HG03457 (cell line): ENCODE measurements around the gene ZPBP2.
"Not testable (repeated sequence)": the region's sequence is repeated elsewhere in the genome, so short reads cannot be mapped to it uniquely, and the experiment has no call there.

ENCODE experiments used
- ATAC-seq: cut with Tn5 transposase; IDR thresholded peaks from one replicate; pipeline ENCODE4 v1.9.1; 2021; ENCODE audit warnings: moderate number of reproducible peaks; ENCODE audit not compliant: unreplicated experiment

ZPBP2 gene, protein sequence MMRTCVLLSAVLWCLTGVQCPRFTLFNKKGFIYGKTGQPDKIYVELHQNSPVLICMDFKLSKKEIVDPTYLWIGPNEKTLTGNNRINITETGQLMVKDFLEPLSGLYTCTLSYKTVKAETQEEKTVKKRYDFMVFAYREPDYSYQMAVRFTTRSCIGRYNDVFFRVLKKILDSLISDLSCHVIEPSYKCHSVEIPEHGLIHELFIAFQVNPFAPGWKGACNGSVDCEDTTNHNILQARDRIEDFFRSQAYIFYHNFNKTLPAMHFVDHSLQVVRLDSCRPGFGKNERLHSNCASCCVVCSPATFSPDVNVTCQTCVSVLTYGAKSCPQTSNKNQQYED

DNA sequence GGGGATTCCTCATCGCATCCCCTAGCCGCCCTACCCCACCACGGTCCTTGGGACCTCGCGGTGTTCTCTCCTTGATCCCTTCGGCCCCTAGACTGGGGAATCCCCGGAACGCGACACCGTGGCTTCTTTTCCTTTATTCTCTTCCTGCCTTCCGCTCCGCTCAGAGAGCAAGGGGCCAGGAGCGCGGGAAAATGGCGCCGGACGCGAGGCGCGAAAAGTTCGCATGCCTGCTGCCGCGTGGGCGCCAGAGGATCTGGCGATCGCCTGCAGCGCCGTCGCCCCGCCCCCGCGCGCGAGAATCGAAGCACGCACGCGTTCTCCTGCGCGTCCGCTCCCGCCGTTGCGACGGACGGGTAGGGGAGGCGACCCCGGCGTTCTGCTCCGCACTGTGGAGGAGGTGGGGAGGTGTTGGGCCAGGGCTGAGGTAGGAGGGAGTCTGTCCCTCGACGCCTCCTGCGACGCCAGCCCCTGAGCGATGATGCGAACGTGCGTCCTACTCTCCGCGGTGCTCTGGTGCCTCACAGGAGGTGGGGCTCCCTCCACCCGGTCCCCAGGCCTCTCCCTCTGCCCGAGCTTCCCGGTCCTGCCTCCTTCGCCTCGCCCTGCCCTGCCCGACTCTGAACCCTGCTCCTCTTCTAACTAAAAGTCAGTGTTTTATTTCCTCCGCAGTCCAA is at the start of gene ZPBP2:
TSS of gene ZPBP2 (plus strand) at position 323 of the 674 bp plus-strand sequence. CDS start at position 476, 153 bp downstream.
- ATAC-seq, result no peak

DNA sequence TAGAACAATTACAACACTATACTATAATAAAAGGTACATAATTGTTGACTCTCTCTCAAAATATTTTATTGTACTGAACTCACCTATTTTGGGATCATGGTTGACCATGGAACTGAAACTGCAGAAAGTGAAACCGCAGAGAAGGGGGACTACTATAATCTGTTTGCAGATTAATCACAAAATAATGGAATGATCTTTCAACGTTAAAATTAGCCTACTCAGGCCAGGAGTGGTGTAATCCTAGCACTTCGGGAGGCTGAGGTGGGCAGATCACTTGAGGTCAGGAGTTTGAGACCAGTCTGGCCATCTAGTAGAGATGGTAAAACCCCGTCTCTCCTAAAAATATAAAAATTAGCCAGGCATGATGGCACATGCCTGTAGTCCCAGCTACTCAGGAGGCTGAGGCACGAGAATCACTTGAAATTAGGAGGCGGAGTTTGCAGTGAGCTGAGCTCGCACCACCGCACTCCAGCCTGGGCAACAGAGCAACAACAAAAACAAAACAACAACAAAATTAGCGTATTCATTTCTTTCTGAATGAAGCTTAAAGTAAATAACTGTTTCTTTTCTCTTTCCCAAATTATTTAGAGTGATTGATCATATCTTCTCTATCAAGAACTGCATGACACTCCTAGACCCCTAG is 49.5 kb upstream of the ZPBP2 start:
- no peak for ATAC-seq

DNA sequence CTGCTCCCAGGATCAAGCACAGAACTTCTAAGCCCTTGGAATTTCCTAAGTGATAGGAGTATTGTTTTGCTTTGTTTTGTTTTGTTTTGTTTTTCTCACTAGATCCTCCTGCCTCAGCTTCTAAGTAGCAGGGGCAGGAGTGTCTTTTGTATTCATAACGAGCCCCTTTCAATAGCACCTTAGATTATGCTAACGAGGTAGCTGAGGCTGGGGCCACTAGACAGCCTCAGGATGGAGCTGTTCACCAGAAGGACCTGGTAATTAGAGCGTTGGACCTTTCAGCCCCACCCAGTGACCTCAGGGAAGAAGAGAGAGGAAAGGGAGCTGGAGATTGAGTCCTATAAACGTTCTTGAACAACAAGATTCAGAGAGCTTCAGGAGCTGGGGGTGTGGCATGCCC is 47.5 kb upstream of the ZPBP2 start:
- ATAC-seq, result no peak

DNA sequence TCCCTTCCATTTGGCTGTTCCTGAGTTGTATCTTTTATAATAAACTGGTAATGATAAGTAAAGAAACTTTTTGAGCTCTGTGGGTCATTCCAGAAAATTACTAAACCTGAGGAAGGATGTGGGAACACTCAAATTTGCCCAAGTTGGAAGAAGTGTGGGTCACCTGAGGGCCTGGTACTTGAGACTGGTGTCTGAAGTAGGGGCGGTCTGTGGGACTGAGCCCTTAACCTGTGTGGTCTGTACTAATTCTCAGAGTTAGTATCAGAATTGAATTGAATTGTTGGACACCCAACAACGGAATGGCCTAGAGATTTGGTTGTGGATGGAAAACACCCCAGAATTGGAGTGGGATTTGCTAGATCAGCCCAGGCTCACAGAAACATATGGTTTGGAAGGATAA is 47.0 kb upstream of the ZPBP2 start:
- no peak for ATAC-seq

DNA sequence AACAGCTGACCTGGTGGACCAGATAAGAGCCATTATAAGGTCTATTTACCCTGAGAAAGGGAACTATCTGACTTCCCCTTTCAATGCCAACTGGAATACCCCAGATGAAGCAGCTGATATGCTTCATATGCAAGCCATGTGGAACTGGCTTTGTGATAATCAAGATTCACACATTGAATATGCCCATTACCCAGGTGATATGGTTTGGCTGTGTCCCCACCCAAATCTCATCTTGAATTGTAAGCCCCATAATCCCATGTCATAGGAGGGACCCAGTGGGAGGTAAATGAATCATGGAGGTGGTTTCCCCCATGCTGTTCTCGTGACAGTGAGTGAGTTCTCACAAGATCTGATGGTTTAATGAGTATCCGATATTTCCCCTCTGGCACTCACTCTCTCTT is 46.0 kb upstream of the ZPBP2 start:
- no peak for ATAC-seq

DNA sequence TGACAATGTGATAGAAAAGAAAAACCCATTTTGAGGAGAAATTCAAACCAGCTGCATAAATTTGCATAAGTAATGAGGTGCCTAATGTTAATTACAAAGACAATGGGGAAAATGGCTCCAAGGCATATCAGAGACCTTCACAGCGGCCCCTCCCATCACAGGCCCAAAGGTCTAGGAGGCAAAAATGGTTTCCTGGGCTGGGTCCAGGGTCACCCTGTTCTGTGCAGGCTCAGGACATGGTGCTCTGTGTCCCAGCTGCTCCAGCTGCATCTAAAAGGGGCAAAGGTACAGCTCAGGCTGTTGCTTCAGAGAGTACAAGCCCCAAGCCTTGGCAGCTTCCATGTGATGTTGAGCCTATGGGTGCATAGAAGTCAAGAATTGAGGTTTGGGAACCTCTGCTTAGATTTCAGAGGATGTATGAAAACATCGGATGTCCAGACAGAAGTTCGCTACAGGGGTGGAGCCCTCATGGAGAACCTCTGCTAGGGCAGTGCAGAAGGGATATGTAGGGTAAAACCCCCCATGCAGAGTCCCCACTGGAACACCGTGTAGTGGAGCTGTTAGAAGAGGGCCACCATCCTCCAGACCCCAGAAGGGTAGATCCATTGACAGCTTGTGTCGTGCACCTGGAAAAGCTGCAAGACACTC is 44.5 kb upstream of the ZPBP2 start:
- no peak for ATAC-seq

DNA sequence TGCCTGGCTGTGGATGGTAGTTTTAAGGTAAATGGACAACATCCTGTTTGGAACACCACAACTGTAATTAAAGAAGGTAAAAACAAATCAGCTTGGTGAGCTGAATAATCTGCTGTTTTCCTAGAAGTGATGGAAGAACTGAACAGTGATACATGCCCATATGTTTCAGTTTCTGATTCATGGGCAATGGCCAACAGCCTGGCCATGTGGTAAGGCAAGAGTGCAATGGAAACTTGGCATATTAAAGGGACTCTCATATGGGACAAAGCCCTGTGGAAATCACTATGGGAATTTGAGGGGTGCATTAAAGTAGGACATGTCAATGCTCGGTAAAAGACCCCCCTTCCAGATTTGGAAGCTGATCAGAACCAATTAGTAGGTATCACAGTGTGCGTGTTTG is 41.7 kb upstream of the ZPBP2 start:
- ATAC-seq, result no peak

DNA sequence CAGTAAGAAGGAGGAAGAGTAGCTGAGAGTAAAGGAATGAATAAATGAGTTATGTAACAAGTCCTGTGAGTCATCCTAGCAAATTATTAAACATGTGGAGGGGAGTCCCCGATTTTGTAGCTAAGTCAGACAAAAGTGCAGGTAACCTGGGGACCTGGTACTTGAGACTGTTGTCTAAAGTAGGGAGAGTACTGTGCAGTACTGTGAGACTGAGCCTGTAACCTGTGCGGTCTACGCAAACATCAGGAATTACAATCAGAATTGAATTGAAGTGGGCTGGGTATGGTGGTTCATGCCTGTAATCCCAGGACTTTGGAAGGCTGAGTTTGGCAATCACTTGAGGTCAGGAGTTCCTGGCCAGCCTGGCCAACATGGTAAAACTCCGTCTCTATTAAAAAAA is 39.6 kb upstream of the ZPBP2 start:
- no peak for ATAC-seq

DNA sequence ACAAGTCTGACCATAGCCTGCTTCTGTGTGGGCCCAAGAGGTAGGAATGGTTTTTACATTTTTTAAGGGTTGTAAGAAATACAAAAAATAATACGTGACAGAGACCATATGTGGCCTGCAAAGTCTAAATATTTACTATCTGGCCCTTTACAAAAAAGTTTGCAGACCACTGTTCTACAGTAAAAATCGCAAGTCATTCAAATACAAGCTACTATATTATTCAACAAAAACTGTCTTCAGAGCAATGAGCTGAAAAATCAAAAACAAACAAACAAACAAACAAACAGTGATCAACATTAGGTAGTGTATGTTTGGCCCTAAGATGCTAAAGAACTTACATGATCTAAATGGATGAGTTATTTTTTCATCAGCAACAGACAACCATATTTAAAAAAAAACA is 36.4 kb upstream of the ZPBP2 start:
- no peak for ATAC-seq

DNA sequence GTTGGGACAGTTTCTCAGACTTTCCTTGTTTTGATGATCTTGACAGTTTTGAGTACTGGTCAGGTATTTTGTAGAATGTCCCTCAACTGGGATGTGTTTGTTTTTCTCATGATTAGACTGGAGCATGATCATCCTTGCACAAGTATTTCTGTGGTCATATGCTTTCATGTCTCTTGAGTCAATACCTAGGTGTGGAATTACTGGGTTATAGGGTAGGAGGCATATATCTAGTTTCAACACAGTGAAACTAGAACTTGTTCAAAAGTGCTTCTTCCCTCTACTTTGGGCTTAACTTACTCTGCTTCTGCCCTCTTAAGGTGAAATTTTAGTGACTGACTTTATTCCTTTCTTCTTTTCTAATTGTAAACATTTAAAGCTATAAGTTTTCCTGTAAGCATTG is 34.0 kb upstream of the ZPBP2 start:
- no peak for ATAC-seq

DNA sequence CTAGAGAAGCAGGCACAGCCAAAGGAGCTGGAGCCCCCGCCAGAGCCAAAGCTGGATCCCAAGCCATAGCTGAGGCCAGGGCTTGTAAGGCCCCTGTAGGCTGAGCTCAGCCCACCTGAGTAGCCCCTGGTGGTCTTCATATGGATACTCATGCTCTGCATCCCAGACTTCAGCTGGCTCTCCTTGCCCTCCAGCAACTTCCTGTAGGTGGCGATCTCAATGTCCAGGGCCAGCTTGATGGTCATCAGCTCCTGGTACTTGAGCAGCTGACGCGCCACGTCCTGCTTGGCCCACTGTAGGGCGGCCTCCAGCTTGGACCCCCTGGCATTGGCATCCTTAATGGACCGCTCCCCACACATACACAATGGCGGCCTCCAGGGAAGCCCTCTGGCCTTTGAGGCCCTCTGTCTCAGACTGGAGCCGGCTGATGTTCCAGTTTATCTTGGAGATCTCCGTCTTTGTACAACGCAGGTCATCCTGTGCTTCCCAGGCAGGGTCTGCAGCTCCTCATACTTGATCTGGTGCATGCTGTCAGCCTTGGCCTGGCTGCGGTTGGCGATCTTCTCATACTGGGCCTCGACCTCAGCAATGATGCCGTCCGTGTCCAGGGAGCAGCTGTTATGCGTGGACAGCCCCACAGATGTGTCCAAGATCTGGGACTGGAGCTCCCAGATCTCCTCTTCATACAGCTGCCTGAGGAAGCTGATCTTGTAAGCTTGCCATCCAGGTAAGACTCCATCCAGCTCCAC is 32.8 kb upstream of the ZPBP2 start:
- no peak for ATAC-seq

DNA sequence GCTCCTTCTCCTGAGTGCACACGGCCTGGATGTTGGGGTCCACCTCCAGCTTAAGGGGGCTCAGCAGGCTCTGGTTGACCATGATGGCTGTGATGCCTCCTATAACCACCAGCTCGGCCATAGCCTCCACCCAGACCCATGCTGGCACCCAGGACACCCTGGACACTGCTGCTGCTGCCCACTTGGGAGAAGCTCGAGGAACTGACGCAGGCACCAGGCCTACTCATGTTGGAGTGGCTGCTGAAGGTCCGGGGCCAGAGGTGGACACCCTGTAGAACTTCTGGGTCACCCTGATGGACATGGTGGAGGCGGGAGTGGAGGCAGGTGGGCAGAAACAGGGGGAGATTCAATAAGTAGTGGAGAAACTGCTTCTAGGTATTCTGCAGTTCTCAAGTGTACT is 31.9 kb upstream of the ZPBP2 start:
- no peak for ATAC-seq

DNA sequence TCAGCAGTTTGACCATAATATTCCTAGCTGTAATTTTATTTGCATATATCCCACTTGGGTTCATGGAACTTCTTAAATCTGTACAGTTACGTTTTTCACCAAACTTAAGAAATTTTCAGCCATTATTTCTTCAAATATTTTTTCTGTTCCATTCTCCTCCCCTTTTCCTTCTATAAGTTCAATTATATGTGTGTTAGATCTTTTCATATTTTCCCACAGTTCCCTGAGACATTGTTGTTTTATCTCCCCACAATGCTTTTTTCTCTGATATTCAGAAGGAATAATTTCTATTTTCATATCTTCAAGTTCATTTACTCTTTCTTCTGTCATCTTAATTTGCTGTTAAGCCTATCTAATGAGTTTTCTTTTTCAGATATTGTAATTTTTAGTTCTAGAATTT is 29.9 kb upstream of the ZPBP2 start:
- no peak for ATAC-seq

DNA sequence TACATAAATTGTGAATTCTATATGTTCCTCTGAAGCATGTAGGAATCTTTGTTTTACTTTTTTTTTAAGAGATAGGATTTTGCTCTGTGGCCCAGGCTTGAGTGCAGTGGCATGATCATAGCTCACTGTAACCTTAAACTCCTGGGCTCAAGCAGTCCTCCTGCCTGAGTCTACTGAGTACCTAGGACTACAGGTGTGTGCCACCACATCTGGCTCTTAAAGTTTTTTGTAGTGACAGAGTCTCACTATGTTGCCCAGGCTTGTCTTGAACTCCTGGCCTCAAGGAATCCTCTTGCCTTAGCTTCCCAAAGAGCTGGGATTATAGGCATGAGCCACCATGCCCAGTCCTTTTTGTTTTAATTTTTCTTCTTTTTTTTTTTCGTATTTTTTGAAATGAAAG is 29.2 kb upstream of the ZPBP2 start:
- no peak for ATAC-seq

DNA sequence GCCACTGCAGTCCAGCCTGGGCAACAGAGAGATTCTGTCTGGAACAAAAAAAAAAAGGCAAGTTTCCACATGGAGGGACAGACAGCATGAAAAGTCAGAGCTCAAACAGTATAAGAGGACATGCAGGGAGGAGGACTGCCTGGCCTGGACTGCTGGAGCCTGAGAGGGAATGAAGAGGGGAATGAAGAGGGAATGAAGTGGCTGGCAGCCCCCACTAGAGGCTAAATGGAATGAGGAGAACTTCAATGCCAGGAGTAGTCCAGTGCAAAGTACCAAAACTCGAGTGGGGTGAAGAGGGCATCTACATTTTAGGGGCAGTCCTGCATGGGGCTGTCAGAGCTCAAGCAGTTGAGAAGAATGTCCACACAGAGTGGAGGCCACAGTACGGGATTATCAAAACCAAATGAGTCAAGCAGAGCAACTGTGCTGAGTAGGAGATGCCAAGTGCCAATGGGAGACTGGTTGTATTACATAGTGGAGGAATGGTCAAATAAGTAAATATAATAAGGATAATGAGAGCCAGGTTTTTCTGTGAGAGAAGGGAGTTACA is 26.8 kb upstream of the ZPBP2 start:
- no peak for ATAC-seq

DNA sequence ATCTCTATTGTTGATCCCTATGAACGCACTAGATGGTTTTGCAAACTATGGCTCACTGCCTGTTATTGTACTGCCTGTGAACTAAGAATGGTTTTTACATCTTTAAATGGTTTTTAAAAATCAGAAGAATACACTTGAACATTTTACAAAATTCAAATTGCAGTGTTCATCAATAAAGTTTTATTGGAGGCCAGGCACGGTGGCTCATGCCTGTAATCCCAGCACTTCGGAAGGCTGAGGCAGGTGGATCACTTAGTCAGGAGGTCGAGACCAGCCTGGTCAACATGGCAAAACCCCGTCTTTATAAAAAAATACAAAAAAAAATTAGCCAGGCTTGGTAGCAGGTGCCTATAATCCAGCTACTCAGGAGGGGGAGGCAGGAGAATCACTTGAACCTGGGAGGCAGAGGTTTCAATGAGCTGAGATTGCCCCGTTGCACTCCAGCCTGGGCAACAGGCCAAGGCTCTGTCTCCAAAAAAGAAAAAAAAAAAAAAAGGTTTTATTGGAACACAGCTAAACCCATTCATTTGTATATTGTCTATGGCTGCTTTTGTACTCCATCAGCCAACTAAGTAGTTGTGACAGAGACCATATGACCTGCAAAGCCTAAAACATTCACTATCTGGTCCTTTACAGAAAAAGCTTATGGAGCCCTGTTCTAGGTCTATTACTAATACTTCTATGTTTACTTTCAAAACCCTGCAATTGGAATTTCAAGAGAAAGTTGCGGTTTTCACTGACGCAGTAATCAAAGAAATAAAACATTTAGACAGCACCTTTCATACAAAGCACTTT is 22.8 kb upstream of the ZPBP2 start:
- ATAC-seq, result no peak

DNA sequence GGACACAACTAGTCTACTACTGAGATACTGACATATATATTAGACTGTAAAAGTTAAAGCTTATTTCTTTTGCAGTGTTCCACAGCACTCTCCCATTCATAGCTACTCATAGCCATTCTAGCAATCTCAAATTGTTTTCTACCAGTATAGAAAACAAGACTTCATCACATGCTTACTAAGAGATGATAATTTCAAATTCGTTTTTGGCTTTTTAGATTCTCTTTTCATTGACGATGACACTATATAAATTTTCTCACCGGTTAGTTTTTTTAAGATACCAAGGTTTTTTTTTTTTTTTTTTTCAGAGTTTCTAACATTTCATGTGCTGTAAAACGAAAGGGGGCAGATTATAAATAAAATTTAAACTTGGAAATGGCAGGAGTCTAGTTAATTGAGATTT is 21.8 kb upstream of the ZPBP2 start:
- ATAC-seq, result no peak

DNA sequence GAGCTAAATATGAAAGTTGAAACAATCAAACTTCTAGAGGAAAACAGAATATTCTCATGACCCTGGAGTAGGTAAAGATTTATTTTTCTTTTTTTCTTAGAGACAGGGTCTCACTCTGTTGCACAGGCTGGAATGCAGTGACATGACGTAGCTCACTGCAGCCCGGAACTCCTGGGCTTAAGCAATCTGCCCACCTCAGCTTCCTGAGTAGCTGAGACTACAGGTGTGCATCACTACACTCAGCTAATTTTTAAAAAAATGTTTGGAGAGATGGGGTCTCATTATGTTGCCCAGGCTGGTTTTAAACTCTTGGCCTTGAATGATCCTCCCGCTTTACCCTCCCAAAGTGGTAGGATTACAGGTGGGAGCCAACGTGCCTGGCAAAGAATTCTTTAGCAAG is 19.4 kb upstream of the ZPBP2 start:
- no peak for ATAC-seq

DNA sequence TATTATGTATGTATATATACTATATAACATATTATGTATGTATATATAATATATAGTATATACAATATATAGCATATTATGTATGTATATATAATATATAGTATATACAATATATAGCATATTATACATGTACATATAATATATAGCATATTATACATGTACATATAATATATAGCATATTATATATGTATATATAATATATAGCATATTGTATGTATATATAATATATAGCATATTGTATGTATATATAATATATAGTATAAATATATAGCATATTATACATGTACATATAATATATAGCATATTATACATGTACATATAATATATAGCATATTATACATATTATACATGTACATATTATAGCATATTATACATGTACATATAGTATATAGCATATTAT is 17.8 kb upstream of the ZPBP2 start:
- not testable (repeated sequence) for ATAC-seq

DNA sequence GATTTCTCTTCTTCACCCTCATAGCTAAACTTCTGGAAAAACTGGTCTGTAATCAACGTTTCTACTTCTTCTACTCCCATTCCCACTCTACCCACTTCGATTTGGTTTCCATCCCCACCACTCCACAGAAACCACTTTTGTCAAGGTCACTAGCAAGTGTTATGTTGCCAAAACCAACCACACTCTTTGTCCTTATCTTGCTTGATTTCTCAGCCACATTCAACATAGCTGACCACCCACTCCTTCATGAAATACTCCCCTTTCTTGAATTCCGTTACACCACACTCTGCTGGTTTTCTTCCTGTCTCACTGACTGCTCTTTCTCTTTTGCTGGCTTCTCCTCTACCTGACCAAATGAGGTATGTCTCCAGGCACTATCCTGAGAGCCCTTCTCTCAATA is 15.8 kb upstream of the ZPBP2 start:
- no peak for ATAC-seq
